NCI-H524 treated with DMSO at 0.1 percent for 48 hours (cell line): ENCODE results near the gene CDC20B.
"Not testable (repeated sequence)": the region's sequence is repeated elsewhere in the genome, so short reads cannot be mapped to it uniquely, and the experiment has no call there.

Source experiments
- DNase-seq: peaks from one replicate; lab custom pipeline; 2025; lab: John Stamatoyannopoulos, UW

CDC20B gene

GRCh38 chr5:55160493-55161209, 12.3 kb downstream of the CDC20B start:
- no peak for DNase-seq

DNA sequence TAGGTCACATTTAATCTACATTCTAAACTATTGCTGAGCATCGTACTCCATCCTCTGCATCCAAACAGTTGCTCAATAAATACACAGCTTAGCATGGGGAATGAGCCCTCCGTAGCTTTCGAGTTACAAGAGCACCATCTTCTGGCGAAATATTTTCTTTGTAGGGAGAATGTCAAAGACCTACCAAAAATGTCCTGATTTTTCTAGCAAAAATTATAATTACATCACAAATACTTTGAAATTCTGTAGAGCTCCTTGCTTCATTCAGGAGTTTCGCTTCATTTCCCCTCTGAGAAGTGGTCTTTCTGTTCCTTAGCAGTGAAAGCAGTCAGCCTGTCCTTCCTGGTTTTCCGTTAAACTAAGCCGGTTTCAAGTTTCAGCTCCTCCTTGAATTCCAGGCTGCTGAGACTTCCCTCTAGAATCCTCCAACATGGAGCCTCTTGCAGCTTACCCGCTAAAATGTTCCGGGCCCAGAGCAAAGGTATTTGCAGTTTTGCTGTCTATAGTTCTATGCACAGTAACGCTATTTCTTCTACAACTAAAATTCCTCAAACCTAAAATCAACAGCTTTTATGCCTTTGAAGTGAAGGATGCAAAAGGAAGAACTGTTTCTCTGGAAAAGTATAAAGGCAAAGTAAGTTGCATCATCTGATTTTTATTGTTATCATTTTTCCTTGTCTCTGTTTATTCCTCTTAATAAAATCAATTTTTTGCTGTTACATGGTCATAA, 13.0 kb downstream of the CDC20B start, which contains the start of gene GPX8:
TSS of gene GPX8 (plus strand) at position 409 of the 730 bp plus-strand sequence. CDS start at position 431, 22 bp downstream.
- DNase-seq, result peak; percentile 59

DNA sequence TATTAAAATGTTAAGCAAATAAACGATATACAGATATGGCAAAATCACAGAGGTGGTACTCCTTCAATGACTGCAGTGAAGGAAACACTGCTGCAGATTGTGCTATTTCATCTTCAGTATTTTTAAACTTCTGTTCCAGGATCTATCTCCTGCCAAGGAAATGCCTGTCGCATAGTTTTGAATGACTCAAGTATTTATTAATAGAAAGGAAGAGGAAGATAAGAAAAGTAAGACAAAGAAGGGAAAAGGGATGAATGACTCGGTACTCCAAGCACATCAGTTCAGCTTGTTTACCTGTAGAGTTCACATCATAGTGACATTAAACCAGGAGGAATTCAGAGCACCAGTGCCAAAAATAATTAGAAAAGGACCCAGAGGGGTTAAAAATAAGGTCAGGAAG, 18.1 kb downstream of the CDC20B start:
- DNase-seq, result no peak

GRCh38 chr5:55151923-55152842, 20.8 kb downstream of the CDC20B start:
- no peak for DNase-seq

DNA sequence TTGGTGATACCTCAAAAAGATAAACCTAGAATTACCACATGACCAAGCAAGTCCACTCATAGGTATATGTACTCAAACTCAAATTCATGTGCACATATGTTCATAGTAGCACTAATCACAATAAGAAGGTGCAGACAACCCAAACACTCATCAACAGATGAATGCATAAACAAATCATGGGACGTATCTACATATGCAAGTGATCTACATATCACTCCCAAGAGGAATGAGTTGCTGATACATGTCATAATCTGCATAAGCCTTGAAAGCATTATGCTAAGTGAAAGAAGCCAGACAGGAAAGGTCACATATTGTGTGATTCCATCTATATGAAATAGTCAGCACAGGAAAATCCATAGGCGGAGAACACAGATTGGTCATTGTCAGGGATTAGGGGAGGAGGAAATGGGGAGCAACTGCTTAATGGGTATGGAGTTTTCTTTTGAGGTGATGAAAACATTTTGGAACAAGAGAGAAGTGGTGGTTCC, 23.6 kb downstream of the CDC20B start:
- no peak for DNase-seq

- DNase-seq, result peak; percentile 19
Measured at GRCh38 chr5:55146543-55147151, 26.3 kb downstream of the CDC20B start.

- DNase-seq, result no peak
Measured at GRCh38 chr5:55146080-55146479, 26.9 kb downstream of the CDC20B start.

DNA sequence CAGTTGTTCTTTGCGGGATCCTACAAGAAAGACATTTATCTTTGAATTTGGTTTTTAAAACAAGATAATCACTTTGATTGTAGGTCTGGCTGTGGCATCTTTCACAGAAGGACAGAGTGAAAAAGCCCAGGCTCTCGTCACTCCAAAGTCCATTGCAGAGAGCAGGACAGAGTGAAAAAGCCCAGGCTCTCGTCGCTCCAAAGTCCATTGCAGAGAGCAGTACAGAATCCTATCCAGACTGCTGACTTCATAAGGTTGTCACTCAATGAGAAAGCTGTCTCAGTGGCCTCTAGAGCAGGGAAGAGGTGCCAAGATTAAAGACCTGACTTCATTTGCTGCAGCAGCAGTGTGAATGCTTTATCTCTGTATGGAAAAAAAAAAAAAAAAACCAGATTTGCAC, 29.4 kb downstream of the CDC20B start:
- no peak for DNase-seq

- DNase-seq, result no peak
Measured at GRCh38 chr5:55141945-55142690, 30.9 kb downstream of the CDC20B start.

- DNase-seq, result no peak
Measured at GRCh38 chr5:55140908-55141665, 31.9 kb downstream of the CDC20B start.

GRCh38 chr5:55136521-55136920, 36.5 kb downstream of the CDC20B start:
- no peak for DNase-seq

GRCh38 chr5:55134053-55134722, 38.8 kb downstream of the CDC20B start:
- DNase-seq, result no peak

DNA sequence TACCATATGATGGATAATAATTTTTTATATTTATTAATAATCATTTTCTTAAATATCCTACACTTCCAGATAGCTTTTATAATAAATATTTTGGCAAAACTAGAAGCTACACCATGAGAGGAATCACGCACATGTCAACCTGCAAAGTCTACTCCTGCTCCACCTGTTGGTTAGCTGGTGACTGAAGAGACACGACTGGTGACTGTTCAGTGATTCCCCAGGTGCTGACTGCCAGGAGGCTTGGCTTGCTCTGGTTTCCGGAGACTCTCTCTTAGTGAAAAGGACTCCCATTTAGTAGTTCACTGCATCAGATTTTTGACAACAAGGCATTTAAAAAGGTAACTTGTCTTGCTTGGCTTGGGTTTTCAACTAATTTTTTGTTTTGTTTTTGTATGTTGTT, 49.6 kb downstream of the CDC20B start:
- DNase-seq, result no peak

- DNase-seq, result no peak
Measured at GRCh38 chr5:55114061-55114460, 58.9 kb downstream of the CDC20B start.

- no peak for DNase-seq
Measured at GRCh38 chr5:55113327-55113726, 59.6 kb downstream of the CDC20B start.

DNA sequence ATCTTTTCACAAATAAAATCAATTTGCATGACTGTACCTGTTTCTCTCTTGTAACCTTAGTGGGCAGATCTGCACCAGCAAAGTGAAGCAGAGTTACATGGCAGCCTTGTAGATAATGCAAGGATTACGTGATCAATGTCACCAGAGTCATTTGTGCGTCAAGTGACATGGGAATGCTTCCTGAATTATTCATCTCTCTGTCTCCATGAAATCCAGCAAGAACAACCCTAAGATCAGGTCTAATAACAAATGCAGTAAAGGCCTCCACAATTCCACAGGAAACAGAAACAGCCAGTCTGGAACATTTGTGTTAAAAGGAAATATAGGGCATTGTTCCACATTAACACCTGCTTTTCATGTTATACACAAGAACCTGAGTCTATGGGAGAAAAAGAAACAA, 62.8 kb downstream of the CDC20B start:
- DNase-seq, result no peak

DNA sequence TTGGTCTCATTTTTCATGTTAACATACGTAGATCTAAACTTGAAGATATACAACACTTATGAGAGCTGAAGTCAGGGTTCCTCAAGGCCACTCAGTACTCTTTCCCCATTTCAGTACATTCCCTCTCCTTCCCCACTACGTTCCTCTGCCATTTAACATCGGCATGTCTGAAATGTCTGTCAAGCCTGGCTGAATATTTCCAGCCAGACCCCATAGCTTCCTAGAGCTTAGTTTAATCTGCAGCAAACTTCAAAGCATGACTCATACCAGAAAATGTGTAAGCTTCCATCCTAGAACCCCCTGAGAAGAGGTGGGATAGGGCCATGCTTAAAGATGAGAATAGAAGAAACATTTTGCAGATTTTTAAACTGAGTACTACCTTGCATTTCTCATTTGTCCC, 64.3 kb downstream of the CDC20B start:
- no peak for DNase-seq

GRCh38 chr5:55105976-55106375, 67.0 kb downstream of the CDC20B start:
- DNase-seq, result not testable (repeated sequence)

DNA sequence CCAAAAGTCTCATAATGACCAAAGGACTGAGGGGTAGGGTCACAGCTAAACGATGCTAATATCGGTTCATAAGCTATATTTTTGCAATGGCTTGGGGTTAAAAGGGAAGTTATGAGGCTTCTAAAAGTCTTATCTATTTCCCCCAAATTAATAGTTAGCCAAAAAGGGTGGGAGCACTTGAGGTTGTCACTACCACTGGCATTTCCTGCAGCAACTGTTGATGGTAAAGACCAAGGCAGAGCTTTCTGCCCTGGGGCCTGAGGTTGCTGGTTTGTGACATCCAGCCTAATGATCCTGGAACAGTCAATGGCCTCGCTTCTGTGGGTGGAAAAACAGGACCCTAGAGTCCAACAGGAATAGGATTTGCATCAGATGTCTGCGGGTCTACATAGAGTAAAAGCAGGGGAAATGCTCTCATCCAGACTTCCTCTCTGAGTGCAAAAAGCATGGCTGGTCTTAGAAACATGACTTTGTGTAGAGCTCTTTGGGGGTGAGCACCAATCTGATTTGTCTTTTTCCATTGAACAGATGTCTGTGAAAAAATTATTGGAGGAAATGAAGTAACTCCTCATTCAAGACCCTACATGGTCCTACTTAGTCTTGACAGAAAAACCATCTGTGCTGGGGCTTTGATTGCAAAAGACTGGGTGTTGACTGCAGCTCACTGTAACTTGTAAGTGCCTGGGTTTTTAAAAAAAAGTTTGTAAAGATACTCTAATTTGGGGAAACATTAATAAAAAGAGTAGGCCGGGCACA, 67.9 kb downstream of the CDC20B start:
- DNase-seq, result no peak
